Stimulated activated CD8-positive, alpha-beta memory T cell treated with anti-CD3 and anti-CD28 coated beads, Interleukin-4, amount 100 ng/mL, for 4 hours (primary cell): Measurements from ENCODE around the gene RMDN2.

Experiments used
- DNase-seq, 2 donors: peaks; one replicate each; pipeline ENCODE4 v3.0.0-alpha.2; 2020; ENCODE audit warnings: low read depth in 2 of 2, low spot score in 1 of 2

RMDN2 gene, protein sequence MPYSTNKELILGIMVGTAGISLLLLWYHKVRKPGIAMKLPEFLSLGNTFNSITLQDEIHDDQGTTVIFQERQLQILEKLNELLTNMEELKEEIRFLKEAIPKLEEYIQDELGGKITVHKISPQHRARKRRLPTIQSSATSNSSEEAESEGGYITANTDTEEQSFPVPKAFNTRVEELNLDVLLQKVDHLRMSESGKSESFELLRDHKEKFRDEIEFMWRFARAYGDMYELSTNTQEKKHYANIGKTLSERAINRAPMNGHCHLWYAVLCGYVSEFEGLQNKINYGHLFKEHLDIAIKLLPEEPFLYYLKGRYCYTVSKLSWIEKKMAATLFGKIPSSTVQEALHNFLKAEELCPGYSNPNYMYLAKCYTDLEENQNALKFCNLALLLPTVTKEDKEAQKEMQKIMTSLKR

GRCh38 chr2:37925063-37925897 is at the start of gene RMDN2:
RMDN2 (plus strand) TSS chr2:37925287; CDS start chr2:37929278, 3,991 bp downstream.
- peak; percentile 43 to 69 for DNase-seq

- no peak for DNase-seq
Measured at GRCh38 chr2:37875403-37875906, 49.6 kb upstream of the RMDN2 start.

DNA sequence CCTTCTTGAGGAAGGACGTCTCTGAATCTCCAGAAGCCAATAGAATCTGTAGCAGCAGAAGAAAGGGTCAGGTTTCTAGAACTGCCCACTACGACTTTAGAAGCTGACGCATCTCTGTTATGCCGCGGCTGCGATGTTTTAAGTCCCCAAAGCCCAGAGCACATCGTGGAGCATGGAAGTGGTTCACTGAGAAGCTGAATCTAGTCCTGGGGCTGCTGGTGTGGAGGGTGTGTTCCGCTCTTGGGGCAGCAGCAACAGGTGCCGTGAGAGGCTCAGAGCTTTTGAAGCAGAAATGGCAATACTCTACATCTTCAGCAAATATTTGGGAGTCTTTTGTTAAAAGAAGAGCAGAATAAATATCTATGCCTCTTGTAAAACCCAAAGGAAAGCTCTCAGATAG is 48.9 kb upstream of the RMDN2 start:
- DNase-seq: no peak

DNA sequence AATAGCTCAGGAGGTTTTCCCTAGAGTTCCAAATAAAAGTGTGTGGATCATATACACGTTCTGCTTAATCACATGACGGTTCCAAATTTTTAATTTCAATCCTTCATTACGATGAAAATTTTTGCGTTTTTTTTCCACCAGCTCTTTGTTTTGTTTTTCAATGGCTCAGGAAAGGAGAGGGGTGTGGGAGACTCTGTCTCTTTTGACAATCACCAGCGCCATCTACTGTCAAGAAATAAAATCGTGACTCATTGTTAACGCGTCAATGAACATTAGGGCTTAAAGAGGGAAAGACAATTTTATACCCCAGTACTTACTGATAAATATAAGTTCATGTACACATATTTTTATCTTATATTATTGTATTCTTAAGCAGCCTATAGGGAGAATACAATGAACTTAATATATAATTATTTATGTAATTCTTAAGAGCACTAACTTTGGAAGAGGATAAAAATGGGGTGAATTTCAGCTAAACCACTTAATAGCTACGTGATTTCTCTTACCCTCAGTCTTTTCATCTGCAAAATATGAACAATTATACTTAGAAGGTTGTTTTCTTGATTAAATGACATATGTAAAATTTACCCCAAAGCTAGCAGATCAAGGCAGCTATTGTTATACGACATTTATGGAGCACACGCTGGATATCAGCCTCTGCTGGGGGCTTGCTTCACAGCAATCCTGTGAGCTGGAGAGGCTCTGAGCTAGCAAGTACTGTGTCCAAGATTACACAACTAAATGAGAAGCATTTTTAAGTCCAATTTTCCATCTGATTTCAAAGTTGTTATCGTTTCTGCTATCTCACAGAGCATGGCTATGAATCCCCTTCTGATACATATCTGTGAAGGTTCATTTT is 47.4 kb upstream of the RMDN2 start:
- no peak for DNase-seq

GRCh38 chr2:37878536-37878935 is 46.6 kb upstream of the RMDN2 start:
- no peak for DNase-seq

- no peak for DNase-seq
Measured at GRCh38 chr2:37880551-37880950, 44.5 kb upstream of the RMDN2 start.

- no peak for DNase-seq
Measured at GRCh38 chr2:37881397-37881796, 43.7 kb upstream of the RMDN2 start.

DNA sequence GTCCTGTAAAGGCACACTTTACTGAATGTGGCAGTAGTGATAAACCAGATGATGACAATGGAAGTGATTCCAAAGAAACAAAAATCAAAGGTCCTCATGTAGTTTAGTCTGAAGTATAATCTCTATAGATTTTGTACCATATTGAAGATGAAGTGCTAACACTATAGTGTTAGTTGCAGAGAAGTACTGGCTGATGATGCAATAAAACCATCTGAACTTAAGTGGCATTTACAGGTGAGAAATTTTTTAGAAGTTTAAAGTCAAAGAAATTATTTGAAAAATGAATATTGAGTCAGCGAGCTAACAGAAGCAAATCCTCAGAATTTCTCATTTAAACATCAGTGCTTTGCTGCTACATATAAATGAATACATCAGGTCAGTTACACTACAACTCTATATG is 43.1 kb upstream of the RMDN2 start:
- no peak for DNase-seq

- no peak for DNase-seq
Measured at GRCh38 chr2:37883518-37883917, 41.6 kb upstream of the RMDN2 start.

- DNase-seq: no peak
Measured at GRCh38 chr2:37885329-37885993, 39.6 kb upstream of the RMDN2 start.

- DNase-seq: no peak
Measured at GRCh38 chr2:37886745-37887144, 38.3 kb upstream of the RMDN2 start.

DNA sequence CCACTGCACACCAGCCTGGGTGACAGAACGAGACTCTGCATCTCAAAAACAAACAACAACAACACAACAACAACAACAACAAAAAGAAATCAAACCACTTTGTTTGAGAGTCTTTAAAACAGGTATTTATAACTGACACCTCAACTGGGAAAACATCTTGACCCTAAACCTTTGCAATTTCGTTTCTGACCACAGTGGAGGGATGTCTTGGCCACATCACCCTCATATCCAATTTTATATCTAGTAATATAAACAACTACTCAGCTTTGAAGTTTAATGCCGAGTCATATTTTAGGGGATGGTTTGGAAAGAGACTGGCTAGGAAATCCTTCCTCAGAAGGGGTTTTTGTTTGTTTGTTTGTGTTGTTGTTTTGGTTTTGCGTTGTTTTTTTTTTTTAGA is 37.8 kb upstream of the RMDN2 start:
- no peak for DNase-seq

DNA sequence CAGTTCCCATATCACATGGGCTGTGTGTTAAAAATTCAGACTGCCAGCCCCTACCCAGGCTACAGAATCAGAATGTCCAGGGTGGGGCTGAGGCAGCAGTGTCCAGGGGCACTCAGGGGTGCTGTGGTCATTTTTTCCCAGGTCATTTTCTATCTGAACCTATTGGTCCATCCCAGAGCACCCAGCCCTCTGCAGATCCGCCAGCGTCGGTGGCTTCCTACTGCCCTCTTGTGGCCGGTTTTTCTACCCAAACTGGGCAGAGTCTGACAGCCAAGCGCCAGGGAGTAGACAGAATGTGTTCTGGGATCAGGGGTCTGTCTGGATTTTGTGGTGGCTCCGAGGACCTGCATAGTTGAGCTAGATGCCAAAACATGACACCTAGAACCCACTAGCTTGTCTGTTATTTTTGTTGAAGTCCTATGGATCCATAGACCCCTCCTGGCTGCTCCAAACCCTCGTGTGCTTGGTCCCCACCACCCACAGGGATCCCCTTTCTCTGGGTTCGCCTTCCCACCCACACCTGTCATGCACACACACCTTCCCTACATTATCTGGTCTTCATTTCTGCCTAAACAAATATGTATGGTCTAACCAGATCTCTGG is 34.1 kb upstream of the RMDN2 start:
- peak; percentile 24 to 31 for DNase-seq

GRCh38 chr2:37891846-37892435 is 33.1 kb upstream of the RMDN2 start:
- no peak for DNase-seq

- no peak for DNase-seq
Measured at GRCh38 chr2:37892436-37893114, 32.5 kb upstream of the RMDN2 start.

DNA sequence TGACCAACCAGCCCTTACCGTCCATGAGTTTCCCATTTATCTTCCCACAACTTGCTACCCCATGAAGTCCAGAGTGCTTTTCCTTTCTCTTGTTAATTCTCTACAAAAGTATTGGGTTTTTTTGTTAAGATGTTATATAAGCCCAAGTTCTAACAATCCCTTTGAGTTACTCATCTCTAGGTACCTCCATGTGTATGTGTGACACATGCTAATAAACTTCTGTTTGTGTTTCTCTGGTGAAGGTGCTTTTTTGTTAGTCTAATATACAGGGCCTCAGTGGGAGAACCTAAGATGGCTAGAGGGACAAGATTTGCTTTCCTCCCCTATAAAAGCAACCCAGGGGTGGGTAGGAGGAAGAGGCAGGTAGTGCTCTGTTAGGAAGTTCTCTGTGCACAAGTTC is 31.8 kb upstream of the RMDN2 start:
- DNase-seq: no peak

DNA sequence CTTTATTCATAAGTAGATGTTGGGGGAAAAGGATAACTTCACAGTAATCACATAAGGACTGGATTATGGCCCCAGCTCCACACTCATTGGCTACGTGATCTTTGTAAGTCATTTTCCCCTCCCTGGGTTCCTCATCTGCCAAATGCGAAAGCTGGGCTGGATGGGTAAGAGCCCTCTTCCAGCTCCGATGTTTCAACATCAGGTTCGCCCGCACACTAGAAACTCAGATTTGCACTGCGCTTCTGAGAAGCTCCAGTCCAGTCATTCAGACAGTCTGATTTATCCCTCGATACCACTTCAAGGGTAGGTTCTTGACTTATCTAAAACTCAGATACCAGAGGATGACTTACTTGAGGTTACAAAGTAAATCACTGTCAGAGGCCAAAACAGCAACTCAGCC is 31.0 kb upstream of the RMDN2 start:
- no peak for DNase-seq

DNA sequence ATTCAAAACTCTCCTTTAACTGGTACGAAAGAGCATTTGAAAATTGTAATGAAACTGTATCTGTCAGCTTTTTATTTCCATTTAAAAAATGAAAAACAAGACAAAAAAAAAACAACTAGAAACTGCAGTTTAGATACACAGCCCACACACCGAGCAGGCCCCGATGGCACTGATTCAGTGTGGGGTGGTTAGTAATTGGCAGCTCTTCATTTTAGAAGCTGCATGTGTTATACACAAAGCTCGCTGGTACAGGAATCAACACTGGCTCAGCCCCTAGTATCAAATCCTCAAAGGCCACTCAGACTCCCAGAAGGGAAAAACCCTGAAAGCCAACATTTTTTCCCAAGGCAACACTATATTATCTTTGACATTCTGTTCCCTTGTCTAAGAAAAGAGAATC is 30.5 kb upstream of the RMDN2 start:
- DNase-seq: no peak

DNA sequence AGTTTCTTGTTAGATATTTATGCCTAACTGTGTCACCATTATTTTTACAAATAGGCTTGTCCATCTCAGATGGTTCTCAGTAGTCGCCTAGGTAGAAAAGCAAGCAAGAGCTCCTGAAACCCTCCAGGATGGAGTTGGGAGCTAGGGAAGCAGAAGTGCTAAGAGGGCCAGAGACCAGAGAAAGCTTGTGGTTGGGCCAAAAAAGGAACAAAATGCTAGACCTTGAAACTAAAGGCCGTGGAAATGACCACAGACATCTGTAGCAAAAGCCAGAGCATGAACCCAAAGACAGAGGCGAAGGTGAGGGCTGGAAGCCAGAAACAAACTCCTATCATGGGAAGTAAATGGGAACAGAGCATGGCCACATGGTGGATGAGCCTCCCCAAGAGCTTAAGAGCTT is 29.9 kb upstream of the RMDN2 start:
- DNase-seq: no peak
